NB4 (cell line): Measurements from ENCODE around the gene GMDS.

Experiments used
- CTCF ChIP-seq: IDR thresholded peaks from one replicate; pipeline ENCODE4 v1.5.1; 2012; ENCODE audit warnings: low read depth, low read length
- MAX ChIP-seq: IDR thresholded peaks from 2 replicates; pipeline ENCODE4 v1.6.1; 2011; ENCODE audit warnings: low read depth, low read length
- MYC ChIP-seq: IDR thresholded peaks from 2 replicates; pipeline ENCODE4 v1.6.1; 2011; ENCODE audit warnings: low read depth, low read length
- POLR2A ChIP-seq: IDR thresholded peaks from 2 replicates; pipeline ENCODE4 v1.6.1; 2011; ENCODE audit warnings: mild to moderate bottlenecking; ENCODE audit not compliant: insufficient read length; ENCODE audit errors: extremely low read depth

GRCh38 chr6:1626481-1626880 lies 618.9 kb downstream of the GMDS start:
- TF ChIP-seq CTCF (no peak), MAX (no peak), POLR2A (no peak), MYC (no peak)
